DMS53 (cell line): ENCODE results near the gene SKIC8.

Source experiments
- DNase-seq: peaks from one replicate; lab custom pipeline; 2025; lab: John Stamatoyannopoulos, UW

Gene SKIC8

DNA sequence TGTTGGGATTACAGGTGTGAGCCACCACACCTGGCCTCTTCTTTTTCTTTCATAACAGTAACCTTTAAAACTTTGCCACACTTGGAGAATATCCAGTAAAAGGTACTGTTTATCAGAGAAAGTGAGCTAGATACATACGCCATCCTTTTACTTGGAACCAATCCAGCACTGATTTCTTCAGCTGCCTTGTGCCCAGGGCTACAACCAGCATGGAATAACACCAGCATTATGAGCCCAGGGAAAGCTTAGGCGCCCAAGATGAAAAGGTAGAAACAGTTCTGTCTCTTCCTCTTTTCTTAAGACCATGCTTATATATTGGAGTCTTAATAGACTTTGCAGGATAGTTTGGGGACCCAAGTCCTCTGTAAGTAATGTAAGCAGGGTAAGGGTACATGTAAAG lies 8.4 kb downstream of the SKIC8 start:
- no peak for DNase-seq

DNA sequence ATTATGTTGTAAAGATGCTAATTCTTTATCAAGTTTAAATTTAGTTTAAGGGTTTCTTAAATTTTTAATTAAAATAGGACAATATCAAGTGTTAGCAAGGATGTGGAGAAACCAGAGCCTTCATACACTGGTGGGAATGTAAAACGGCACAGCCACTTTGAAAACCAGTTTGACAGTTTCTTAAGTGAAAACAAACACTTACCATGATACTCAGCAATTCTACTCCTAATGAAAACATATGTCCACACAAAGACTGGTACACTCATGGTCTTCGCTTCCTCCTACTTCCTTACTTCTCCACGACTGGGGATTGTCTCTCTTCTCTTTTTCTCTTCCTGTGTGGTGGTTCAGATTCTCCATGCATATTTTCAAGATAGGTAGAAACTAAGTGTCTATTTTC lies 9.2 kb downstream of the SKIC8 start:
- DNase-seq, result peak; percentile 78

DNA sequence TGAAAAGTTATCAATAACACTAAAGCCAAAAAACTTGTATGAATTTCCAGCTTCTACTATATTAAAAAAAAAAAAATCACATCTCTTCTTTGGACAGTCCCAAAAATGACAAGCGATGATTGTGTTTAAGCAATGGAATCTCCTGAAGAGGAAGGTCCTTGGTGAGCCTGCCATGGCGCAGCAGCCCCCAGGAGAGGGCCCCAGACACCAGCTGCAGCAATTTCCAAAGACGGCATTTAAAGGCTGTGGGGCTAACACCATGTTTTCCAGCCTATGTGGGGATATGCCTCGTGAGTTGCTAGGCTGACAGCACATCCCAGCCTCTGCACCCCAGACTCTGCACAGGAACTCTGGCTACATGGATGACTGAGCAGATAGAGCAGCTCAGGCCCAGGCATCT lies 14.7 kb downstream of the SKIC8 start:
- DNase-seq, result peak; percentile 5

DNA sequence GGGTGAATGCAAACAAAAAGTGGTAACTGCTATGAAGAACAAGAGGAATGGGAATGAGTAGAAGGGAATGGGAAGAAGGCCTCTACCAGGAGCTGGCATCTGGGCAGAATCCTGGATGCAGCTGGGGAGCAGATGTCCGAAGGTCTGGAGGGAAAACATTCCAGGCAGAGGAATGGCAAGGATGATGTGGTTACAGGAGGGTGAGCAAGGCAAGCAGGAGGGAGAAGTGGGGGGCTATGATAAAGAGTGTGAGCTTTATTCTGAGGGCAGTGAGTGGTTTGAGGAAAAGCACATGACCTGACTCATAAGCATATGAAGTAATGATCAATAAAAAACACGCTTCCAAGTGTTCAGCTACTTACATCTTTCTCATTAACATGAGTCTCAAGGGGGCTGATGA lies 17.1 kb downstream of the SKIC8 start:
- DNase-seq, result no peak

DNA sequence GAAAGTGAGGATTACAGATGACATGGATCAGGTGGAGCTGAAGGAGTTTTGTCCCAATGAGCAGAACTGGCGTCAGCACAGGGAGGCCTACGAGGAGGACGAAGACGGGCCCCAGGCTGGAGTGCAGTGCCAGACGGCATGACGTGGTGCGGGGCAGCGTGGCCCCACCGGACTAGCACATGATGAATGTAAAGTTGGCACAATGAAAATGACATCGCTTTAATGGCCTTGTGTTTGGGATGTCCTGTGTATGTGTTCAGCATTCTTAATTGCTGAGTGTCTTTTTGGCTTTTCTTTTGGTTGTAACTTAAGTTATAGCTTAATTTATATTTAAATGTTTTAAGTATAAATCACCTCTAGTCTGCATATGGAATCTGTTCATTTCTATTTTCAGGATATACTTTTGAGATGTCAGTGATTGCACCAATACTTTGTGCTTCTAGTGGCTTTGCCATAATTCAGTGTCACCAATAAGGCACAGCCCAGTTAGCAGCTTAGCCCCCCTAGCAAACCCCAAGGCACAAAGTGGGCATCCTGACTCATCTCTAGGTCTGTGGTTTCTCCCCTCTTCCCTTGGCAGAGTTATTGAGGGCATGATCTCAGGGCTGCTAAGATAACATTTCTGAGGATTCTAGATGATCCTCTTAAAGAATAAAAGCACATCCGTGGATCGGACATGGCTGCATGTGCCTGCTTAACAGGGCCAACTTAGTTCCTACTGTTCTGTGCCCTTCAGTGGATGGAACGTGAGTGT lies 18.9 kb downstream of the SKIC8 start:
- no peak for DNase-seq

DNA sequence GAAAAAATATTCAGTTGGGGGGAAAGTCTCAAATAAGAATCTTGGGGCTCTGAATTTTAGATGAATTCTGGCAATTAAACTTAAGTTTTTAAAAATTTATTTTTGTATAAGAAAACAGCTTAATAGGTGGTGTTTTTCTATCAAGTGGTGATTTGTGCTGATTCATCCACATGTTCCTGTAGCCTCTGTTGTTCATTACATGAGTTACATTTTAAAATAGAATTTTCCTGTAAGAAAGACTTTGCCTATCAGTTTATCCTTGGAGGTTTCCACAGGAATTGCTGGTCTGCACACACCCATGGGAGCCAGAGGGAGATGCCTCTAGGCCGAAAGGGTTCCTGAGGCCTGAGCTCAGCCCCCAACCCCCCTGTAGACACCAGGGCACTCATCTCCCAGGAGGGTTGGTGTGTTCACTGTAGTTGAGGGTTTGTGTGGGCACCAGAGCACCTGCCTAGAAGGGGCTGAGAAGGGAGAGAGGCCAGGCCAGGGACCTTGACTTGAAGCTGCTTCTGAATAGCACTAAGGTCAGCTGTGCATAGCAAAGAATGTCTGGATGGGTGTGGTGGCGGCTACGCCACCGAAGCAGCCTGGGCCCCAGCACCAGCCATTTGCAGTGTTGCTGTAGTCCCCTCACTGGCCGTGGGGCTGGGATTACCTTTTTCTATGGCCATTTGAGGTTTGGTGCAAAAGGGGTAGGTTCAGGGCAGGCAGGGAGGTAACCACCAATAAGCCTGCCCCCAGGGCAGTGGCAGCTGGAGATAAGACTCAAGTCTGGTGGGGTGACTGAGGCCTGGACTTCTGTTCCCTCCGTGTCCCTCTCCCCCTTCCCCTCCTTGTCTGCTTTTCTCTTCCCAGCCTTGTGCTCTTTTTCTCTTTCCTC lies 23.1 kb downstream of the SKIC8 start:
- DNase-seq, result no peak

DNA sequence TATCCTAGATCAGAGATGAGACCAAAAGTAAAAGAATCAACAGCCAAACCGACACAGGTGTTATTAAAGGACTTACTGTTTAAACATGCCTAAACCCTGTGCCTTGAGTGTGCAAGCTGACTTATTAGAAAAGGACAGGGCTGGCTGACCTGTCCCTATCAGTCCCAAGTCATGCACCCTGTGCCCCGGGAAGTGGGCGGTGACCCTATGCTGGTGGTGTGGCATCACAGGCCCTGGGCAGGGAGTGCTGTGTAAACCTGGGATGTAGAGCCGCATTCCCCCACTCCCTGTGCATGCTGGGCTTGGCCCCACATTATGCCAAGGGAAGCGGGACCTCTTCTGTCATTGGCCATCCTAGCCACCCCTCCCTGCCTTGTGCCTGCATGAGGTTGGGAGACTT lies 24.4 kb downstream of the SKIC8 start:
- DNase-seq, result no peak

DNA sequence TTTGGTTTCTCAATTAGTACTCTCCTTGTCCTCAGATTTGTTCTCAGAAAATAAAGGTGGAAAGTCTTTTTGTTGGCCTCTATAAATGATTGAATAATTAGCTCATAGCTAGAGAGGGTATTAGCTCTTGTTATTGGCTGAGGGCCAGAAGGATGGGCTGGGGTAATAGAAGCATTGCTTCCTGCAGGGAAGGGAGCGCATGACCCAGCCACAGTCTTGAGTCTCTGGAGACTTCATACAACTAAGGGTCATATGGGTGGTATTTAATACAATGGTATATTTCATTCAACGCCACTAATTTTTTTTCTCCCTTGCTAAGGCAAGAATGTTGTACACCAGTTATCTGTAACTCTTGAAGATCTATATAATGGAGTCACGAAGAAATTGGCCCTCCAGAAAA lies 26.6 kb downstream of the SKIC8 start:
- DNase-seq, result no peak

DNA sequence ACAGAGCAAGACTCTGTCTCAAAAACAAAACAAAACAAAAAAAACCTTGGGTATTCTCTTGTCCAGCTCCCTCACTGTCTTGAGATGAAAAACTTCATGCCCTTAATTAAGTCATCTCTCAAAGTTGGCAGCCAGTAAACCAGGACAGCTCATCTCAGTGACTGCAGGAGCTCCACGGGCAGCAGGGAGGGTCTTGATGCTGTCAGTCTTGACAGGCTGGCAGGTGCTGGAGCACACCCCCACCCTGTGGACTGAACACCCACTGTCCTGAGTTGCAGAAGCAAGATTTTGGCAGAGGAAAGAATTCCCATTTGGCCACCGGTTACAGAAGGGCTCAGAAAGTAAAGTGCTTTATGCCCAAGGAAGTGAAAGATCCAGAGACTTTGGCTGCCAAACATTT lies 27.1 kb downstream of the SKIC8 start:
- no peak for DNase-seq

DNA sequence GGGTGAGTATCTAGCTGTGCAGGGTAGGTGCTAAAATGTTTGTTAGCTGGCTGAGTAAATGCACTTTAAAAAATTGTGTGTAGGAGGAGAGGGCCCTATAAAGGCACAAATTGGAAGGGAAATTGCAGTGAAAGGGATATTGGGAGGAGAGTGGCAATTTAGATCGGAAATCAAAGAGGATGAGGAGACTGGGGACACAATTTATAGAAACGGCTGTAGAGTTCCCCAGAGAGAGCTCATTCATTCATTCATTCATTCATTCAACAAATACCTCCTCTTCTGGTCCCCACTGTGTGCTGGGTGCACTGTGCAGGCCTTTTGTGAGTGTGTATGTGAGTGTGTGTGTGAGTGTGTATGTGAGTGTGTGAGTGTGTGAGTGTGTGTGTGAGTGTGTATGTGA lies 32.6 kb downstream of the SKIC8 start:
- DNase-seq, result no peak

DNA sequence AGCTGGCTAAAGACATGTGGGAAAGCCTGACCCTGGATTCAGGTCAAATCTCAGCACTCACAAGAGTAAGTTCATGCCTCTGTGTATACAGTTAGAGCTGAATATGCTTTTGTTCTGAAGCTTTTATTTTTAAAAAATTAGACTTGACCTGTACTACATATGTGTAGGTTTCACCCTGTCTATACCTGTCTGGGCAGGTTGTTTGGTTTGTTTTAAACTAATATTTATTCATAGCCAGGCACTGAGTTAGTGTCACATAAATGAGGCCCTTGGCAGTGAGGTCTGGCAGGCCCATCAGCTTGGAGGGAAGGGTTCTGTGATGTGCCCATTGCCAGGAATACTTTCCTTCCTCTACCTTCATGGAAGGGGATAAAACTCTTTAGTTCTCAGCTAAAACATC lies 33.2 kb downstream of the SKIC8 start:
- peak; percentile 26 for DNase-seq

DNA sequence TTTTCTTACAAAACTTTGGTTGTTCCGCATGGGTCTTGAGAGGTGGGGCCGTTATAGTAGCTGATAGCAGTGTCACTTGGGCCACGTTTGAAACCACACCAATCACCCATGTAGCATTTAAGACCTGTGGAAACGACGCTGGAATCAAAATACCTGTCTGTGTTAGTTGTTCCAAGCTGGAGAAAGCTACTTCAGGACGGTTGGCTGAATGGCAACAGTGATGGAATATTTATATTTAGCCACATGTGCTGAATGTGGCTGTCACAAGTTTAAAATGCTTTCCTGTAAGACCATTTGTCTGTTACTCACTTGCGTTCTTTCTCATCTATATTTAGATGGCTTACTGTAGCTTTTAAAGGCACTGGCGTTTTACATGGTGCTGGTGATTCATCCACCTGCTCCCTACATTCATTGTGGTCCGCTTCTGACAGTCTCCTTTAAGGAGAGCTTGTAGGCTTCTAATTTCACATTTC lies 33.6 kb downstream of the SKIC8 start:
- DNase-seq, result peak; percentile 28

DNA sequence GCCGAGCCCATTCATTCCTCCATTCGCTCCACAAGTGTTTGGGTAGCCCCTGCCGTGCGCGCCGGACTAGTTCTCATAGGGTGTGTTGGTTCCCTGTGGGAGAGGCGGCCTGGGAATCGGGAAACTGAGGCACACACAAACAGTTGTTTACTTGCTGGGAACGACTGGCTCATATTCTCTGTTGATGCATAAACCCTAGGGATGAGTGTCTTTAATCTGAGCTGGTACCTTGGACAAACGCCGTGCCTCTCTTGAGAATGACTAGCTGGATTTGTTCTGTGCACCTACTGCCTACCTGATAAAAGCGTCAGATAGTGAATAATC lies 34.3 kb downstream of the SKIC8 start:
- peak; percentile 38 for DNase-seq

DNA sequence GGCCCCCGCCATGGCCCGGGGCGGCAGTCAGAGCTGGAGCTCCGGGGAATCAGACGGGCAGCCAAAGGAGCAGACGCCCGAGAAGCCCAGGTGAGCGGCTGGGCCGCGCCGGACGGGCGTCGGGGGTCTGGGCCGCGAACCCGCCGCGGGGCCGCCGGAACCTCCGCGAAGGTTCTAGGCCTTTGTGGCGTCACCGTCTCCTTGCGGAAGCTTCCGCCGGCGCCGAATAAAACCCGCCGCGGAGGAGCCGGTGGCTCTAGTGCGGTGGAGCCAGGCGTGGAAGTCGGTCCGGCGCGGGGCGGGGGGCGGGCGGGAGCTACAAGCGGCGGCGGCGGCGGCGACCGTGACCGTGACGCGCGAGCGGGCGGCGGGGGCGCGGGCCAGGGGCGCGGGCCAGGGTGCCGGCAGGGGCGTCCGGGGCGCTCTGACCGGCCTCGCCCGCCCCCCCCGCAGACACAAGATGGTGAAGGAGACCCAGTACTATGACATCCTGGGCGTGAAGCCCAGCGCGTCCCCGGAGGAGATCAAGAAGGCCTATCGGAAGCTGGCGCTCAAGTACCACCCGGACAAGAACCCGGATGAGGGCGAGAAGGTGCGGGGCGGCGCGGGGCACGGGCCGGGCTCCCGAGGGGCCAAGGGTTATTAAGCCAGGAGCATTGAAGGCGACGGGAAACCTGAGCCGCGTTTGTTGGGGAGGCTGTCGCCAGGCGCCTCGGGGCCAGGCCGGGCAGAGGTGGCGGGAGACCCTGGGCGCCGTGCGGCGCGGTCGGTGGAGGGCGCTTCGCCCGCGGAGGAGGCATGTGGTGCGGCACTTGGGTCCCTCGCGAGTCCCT lies 34.9 kb downstream of the SKIC8 start, which contains the start of gene DNAJA4:
TSS of gene DNAJA4 (plus strand) at position 259 of the 833 bp plus-strand sequence. CDS start at position 461, 202 bp downstream.
- peak; percentile 86 for DNase-seq

DNA sequence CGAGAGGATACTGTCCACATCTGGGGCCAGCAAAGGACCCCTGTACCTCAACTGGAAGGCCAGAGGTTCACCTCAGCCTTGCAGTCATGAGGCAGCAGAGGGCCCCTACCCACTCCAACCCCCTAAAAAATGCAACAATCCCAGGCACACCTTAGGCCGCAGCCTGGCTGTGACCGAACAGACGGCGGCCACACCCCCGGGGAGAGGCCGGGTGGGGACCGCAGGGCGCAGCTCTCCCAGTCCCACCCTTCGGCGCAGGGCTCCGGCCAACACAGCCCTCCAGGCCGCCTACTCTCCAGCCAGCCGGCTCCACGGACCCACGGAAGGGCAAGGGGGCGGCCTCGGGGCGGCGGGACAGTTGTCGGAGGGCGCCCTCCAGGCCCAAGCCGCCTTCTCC lies 35.5 kb downstream of the SKIC8 start:
- DNase-seq, result no peak

DNA sequence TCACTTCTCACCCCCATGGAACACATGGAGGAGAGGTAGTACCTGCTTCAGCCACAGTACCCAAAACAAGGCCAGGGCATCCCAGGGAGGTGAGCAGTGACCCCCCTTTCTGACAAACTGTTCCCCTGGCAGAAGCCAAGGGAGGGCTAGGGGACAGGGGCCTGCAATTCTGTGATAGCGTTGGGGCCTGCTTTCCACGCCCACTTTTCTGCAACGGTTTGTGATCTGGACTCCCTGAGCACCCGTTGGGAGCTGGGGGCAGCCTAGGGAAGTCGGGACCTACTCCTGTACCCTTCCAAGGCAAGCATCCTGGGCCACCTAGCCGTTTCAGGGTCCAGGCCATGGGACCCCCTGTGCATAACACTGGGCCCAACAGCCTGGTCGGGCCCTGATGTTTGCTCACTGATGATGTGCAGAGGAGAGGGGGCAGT lies 36.0 kb downstream of the SKIC8 start:
- DNase-seq, result peak; percentile 23

DNA sequence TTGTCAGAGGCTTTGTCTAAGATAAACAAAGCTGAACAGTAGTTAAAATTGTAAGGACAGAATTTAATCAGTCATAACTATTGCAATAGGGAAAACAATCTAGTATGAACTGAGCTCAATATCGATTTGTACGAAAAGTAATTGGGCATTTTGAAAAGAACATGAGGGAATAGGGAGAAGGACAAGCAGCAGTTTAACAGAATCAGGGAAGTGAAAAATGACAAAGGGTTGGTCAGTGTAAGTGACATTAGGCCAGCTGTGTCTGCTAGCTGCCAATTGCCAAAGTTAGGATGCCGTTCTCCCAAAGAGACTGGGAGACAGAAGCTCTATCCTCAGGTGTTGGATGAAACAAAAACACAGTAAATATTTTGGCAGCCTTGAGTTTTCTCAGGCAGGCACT lies 38.3 kb downstream of the SKIC8 start:
- no peak for DNase-seq

DNA sequence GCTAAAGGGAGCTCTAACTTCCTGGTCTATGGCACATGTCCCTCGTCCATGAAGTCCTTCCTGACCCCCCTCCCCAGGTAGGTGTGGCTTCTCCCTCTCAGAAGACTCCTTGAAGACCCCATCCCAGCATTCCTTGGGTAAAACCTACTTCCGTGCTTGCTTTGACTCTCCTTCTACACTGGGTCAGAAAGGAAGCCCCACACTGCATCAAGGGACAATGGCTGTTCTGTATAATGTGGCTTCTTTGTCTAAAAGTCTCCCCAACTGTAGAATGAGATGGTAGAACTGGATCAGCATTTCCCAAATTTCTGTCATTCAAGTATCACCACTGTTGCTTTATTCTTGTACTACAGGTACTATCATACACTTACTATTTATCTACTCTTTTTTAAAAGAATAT lies 38.9 kb downstream of the SKIC8 start:
- DNase-seq, result no peak

DNA sequence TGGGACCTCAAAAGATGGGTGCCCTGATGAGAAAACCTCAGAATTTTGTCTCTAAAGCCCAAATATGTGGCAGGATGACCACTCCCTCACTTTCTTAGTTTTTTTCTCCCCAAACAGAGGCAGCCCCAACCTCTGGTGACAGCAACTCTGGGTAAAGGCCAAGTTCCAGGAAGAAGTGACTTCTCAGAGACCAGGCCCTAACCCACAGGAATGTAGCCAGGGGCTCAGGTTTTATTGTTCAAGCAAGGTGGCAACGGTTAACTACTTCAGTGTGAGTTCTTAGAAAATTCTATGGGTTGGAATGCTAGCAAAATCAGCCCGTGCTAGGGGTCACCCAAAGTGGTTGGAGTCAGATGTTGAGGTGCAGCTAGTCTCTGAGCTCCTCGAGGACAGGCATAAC lies 40.2 kb downstream of the SKIC8 start:
- no peak for DNase-seq

DNA sequence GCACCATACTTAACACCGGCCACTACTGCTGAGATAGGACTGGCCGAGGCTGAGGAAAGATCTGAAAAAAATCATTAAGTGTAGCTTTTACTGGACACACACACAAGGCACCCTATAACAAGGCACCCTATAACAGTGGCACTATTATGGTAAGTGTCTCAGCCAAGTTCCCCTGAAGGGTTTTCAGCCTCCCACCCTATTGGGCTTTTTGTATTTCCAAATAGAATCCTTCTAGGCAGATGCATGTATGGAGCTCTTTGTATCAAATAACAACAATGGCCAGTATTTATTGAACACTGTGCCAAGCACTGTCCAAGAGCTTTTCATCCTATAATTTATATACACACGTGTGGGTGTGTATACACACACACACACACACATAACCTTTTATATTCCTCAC lies 41.7 kb downstream of the SKIC8 start:
- DNase-seq, result no peak

DNA sequence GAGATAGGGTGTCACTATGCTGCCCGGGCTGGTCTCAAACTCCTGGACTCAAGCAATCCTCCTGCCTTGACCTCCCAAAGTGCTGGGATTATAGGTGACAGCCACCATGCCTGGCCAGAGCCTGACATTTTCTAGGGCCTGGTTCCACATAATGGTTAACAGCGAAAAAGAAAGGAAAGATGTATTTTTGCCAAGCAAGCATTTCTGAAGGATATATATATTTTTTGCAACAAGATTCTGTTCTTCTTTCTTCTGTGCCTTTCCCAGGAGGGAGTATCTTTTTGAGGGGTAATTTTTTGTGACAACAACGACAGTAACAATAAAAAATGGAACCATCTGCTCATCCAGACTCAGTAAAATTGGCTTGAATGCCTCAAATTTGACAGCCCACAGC lies 43.4 kb downstream of the SKIC8 start:
- no peak for DNase-seq

DNA sequence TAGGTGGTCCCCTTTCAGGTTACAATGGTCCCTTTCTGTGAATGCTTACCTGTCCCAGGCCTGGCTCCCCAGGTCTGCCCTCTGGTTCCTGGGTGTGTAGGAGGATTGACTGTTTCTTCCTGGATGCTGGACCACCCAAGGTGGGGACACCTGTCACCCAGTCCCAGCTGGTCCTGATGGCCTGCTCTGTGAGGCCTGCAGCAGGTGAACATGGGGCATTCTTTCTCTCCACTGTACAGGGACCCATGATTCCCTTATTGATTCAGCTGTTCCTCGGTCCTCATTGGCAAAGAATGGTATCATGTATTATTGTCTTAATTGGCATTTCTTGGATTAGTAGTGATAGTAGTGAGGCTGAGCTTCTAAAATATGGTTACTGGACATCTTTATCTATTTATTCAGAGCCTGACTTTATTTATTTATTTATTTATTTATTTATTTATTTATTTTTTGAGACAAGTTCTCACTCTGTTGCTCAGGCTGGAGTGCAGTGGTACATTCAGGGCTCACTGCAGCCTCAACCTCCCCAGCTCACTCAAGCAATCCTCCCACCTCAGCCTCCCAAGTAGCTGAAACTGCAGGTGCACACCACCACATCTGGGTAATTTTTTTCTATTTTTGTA lies 43.9 kb downstream of the SKIC8 start:
- DNase-seq, result no peak
